HG03354 (cell line): ENCODE measurements around the gene CCDC178.
"Not testable (repeated sequence)": the region's sequence is repeated elsewhere in the genome, so short reads cannot be mapped to it uniquely, and the experiment has no call there.

ENCODE experiments used
- ATAC-seq: cut with Tn5 transposase; IDR thresholded peaks from one replicate; pipeline ENCODE4 v1.9.1; 2021; ENCODE audit warnings: mild to moderate bottlenecking; ENCODE audit not compliant: unreplicated experiment, poor library complexity, severe bottlenecking

CCDC178 gene

GRCh38 chr18:33232318-33232626, 208.2 kb downstream of the CCDC178 start:
- ATAC-seq: peak; percentile 30

- ATAC-seq: peak; percentile 96
Measured at GRCh38 chr18:33231474-33232317, 208.8 kb downstream of the CCDC178 start.

- no peak for ATAC-seq
Measured at GRCh38 chr18:33212363-33212762, 228.2 kb downstream of the CCDC178 start.

GRCh38 chr18:33210575-33211189, 229.8 kb downstream of the CCDC178 start:
- peak; percentile 68 for ATAC-seq

- no peak for ATAC-seq
Measured at GRCh38 chr18:33205777-33206176, 234.7 kb downstream of the CCDC178 start.

GRCh38 chr18:33201509-33201926, 239.0 kb downstream of the CCDC178 start:
- no peak for ATAC-seq

GRCh38 chr18:33195795-33196194, 244.7 kb downstream of the CCDC178 start:
- ATAC-seq: no peak

- ATAC-seq: no peak
Measured at GRCh38 chr18:33194793-33195192, 245.7 kb downstream of the CCDC178 start.

GRCh38 chr18:33184958-33185357, 255.6 kb downstream of the CCDC178 start:
- ATAC-seq: no peak

- no peak for ATAC-seq
Measured at GRCh38 chr18:33184175-33184574, 256.3 kb downstream of the CCDC178 start.

GRCh38 chr18:33183136-33183535, 257.4 kb downstream of the CCDC178 start:
- ATAC-seq: no peak

GRCh38 chr18:33181016-33181415, 259.5 kb downstream of the CCDC178 start:
- no peak for ATAC-seq

GRCh38 chr18:33169218-33169617, 271.3 kb downstream of the CCDC178 start:
- no peak for ATAC-seq

GRCh38 chr18:33164121-33164520, 276.4 kb downstream of the CCDC178 start:
- ATAC-seq: not testable (repeated sequence)

- no peak for ATAC-seq
Measured at GRCh38 chr18:33161131-33161530, 279.4 kb downstream of the CCDC178 start.

- ATAC-seq: no peak
Measured at GRCh38 chr18:33159151-33159550, 281.4 kb downstream of the CCDC178 start.

- ATAC-seq: no peak
Measured at GRCh38 chr18:33157893-33158292, 282.6 kb downstream of the CCDC178 start.

GRCh38 chr18:33156906-33157470, 283.5 kb downstream of the CCDC178 start:
- no peak for ATAC-seq

GRCh38 chr18:33154049-33154448, 286.5 kb downstream of the CCDC178 start:
- ATAC-seq: no peak

- ATAC-seq: no peak
Measured at GRCh38 chr18:33152376-33152775, 288.1 kb downstream of the CCDC178 start.

GRCh38 chr18:33147811-33148210, 292.7 kb downstream of the CCDC178 start:
- not testable (repeated sequence) for ATAC-seq
